A673 (cell line): ENCODE data around the gene FOXF2.

Source experiments
- EZH2 ChIP-seq: fragments of 200-600 bp; sonication (generic); IDR thresholded peaks from 2 replicates; pipeline ENCODE4 v1.6.1; 2017; ENCODE audit warnings: borderline replicate concordance, low read depth, mild to moderate bottlenecking, mixed read lengths, antibody characterized with exemption, low read length; ENCODE audit not compliant: poor library complexity, severe bottlenecking
- TF ChIP-seq, protein P1 (sequence below): fragments of 300-800, 200-600 bp; sonication (generic); conservative IDR thresholded peaks from 2 replicates; pipeline ENCODE4 v1.5.1; 2017; ENCODE audit warnings: low read depth, mild to moderate bottlenecking, antibody characterized with exemption, low read length, moderate library complexity, mixed read lengths

DNA sequence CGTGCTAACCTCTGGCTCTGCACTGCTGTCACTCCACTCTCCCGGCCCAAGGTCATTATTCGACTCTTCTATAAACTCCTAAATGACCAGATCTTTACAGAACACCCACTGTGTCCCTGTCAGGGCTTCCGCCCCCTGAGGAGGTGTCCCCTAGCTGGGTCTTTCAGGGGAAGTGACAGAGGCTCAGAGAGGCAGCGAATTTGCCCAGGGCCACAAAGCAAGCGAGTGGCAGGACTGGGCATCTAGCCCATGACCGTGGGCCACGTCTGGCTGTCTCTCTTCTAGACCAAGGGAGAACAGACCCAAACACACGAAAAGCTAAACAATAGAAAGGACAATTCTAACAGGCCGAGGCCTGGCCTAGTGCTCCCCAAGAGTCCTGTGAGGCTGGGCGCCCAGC, 27.4 kb downstream of the FOXF2 start:
- TF ChIP-seq, protein P1, sequence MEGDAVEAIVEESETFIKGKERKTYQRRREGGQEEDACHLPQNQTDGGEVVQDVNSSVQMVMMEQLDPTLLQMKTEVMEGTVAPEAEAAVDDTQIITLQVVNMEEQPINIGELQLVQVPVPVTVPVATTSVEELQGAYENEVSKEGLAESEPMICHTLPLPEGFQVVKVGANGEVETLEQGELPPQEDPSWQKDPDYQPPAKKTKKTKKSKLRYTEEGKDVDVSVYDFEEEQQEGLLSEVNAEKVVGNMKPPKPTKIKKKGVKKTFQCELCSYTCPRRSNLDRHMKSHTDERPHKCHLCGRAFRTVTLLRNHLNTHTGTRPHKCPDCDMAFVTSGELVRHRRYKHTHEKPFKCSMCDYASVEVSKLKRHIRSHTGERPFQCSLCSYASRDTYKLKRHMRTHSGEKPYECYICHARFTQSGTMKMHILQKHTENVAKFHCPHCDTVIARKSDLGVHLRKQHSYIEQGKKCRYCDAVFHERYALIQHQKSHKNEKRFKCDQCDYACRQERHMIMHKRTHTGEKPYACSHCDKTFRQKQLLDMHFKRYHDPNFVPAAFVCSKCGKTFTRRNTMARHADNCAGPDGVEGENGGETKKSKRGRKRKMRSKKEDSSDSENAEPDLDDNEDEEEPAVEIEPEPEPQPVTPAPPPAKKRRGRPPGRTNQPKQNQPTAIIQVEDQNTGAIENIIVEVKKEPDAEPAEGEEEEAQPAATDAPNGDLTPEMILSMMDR: no peak
- TF ChIP-seq EZH2: no peak
